Ovary (tissue), 9 donors: ENCODE measurements around the gene SFPQ. TPM values are rescaled to one million over a fixed set of nuclear protein-coding genes. Genes with fewer than 3 reads are reported as not detected.

ENCODE experiments used
- DNase-seq, 5 donors: peaks; one replicate each; pipeline ENCODE4 v3.0.0-alpha.2; 2019 to 2020
- H3K27ac ChIP-seq, 2 donors: fragments of 200-600 bp; one replicate each; pipeline versions ENCODE4 v1.5.1 to v1.8.0; 2019 to 2022
- H3K27me3 ChIP-seq: fragments of 200-600 bp; one replicate; pipeline ENCODE4 v1.8.0; 2022
- H3K36me3 ChIP-seq: fragments of 200-600 bp; sonication (generic); one replicate; pipeline ENCODE4 v1.5.1; 2019
- H3K4me1 ChIP-seq: one replicate; pipeline ENCODE4 v1.8.1; 2013; ENCODE audit warnings: mild to moderate bottlenecking, moderate library complexity; ENCODE audit not compliant: insufficient read depth
- H3K4me3 ChIP-seq: fragments of 200-600 bp; sonication (generic); one replicate; pipeline ENCODE4 v1.5.1; 2017
- H3K9me3 ChIP-seq, 2 donors: fragments of 200-600 bp in 1 of 2; sonication (generic) in 1 of 2; one replicate each; pipeline versions ENCODE4 v1.5.1 to v1.8.1; 2013 to 2019; ENCODE audit warnings: mild to moderate bottlenecking in 1 of 2, moderate library complexity in 1 of 2
- CTCF ChIP-seq, 3 donors: fragments of 450-650 bp in 2 of 3; fragments of 200-600 bp in 1 of 3; IDR thresholded peaks; one replicate each; pipeline versions ENCODE4 v1.5.1 to v1.8.0; 2016 to 2022; ENCODE audit warnings: antibody characterized with exemption in 3 of 3, mild to moderate bottlenecking in 1 of 3
- EP300 ChIP-seq: sonication (generic); formaldehyde crosslinking; IDR thresholded peaks from one replicate; pipeline ENCODE4 v1.6.1; 2017; ENCODE audit warnings: antibody characterized with exemption
- POLR2A ChIP-seq: fragments of 450-650 bp; IDR thresholded peaks from one replicate; pipeline ENCODE4 v1.6.1; 2017; ENCODE audit warnings: antibody characterized with exemption, mild to moderate bottlenecking, moderate library complexity
- WGBS, 3 donors: extraction: QIAGEN DNeasy Blood & Tissue Kit in 1 of 3; methylation state at CpG; one replicate each; pipeline versions ENCODE4 v1.1.5 to v1.1.7; 2013 to 2017; 5-methylcytosine and 5-hydroxymethylcytosine counted together
- intact Hi-C, 4 donors: fragments of 100-400 bp; cut with DNase I; formaldehyde crosslinking; loops; one replicate each; pipeline versions ENCODE4 v1.11.0 to v1.15.1; 2022 to 2023
- polyA plus RNA-seq, 2 donors: library from polyadenylated mRNA; stranded (reverse); fragments of 200-250 nt in 1 of 2; fragments of 350-450 nt in 1 of 2; fragmentation: Illumina TruSeq in 1 of 2; extraction: RNeasy Lipid Tissue Mini Kit (QIAGEN cat#74804) in 1 of 2; gene quantifications; one replicate each; pipeline ENCODE4 v1.2.3, GENCODE V29; 2013 to 2014
- total RNA-seq, 7 donors: library from RNA; depleted of rRNA in 2 of 7; stranded (reverse); fragments of >200 nt in 2 of 7; fragmentation: NEBNext Ultra II Directional in 3 of 7; extraction: Animal tissue kit (Norgen Biotek cat#: 25700) in 3 of 7; gene quantifications; one replicate each; pipeline versions ENCODE4 v1.1.0 to v1.2.4, GENCODE V29; 2016 to 2023
- donor health status: DM: no; HTN: no; CAD: no; lungs with moderate emphysema.
- donor health status: DM: no; HTN: no; CAD: no.
- donor health status: Bipolar disorder and iron deficiency.
- donor health status: DM: yes; HTN: yes; CAD: no.
- donor health status: DM: no; HTN: no; CAD: no.
- donor health status: DM: yes; HTN: yes; CAD: no.

SFPQ gene
- total and polyA plus RNA-seq, 9 donors, result 205 to 295 (median 270) TPM

GRCh38 chr1:35184495-35185199 is 8.3 kb downstream of the SFPQ start:
- H3K36me3 ChIP-seq, result no peaks in the 10 kb centered on the region
- 72 to 77% (median 76%) methylated on average over 12 of the region's 12 CpGs for WGBS, 3 donors

GRCh38 chr1:35181790-35182455 is 11.0 kb downstream of the SFPQ start:
- no peak for DNase-seq
- intact Hi-C loops, result no loop called here
- no peaks in the 10 kb centered on the region for H3K27me3 ChIP-seq
- TF ChIP-seq EP300 (no peak), POLR2A (no peak), CTCF (IDR thresholded peaks at IDR 0.05) (no peak)
- H3K36me3 ChIP-seq, result no peaks in the 10 kb centered on the region
- peaks cover 2% of the 10 kb centered on the region for H3K4me1 ChIP-seq
- 37 to 46% (median 37%) methylated on average over 4 of the region's 4 CpGs for WGBS, 3 donors
- no peak overlapping the region for H3K4me3 ChIP-seq
- no peaks in the 10 kb centered on the region for H3K9me3 ChIP-seq
- no peak overlapping the region for H3K27ac ChIP-seq

More at GRCh38 chr1:35184495-35185199, 8.3 kb downstream of the SFPQ start:
- intact Hi-C loops, result no loop called here
- DNase-seq, result no peak
- H3K27ac ChIP-seq, result no peak overlapping the region
- TF ChIP-seq EP300 (no peak), CTCF (IDR thresholded peaks at IDR 0.05) (no peak), POLR2A (no peak)
- H3K4me3 ChIP-seq, result no peak overlapping the region
- H3K9me3 ChIP-seq, result no peaks in the 10 kb centered on the region
- H3K27me3 ChIP-seq, result no peaks in the 10 kb centered on the region
- H3K4me1 ChIP-seq, result peaks cover 4% of the 10 kb centered on the region

GRCh38 chr1:35180776-35181374 is 12.1 kb downstream of the SFPQ start:
- H3K4me3 ChIP-seq, result no peak overlapping the region
- DNase-seq, result no peak
- no peak for TF ChIP-seq POLR2A
- no peaks in the 10 kb centered on the region for H3K27me3 ChIP-seq
- no peaks in the 10 kb centered on the region for H3K4me1 ChIP-seq
- H3K36me3 ChIP-seq, result no peaks in the 10 kb centered on the region
- WGBS, 3 donors, result 80 to 87% (median 84%) methylated on average over 7 of the region's 7 CpGs
- H3K27ac ChIP-seq, result no peak overlapping the region
- H3K9me3 ChIP-seq, result no peaks in the 10 kb centered on the region
- intact Hi-C loops, result no loop called here

- no peaks in the 10 kb centered on the region for H3K36me3 ChIP-seq
- WGBS, 3 donors, result 23 to 48% (median 38%) methylated on average over 1 of the region's 1 CpG
- H3K27me3 ChIP-seq, result no peaks in the 10 kb centered on the region
- intact Hi-C loops, result no loop called here
- no peaks in the 10 kb centered on the region for H3K9me3 ChIP-seq
- no peak for TF ChIP-seq POLR2A
- no peak for TF ChIP-seq EP300
- TF ChIP-seq CTCF (IDR thresholded peaks at IDR 0.05), result no peak
- H3K4me3 ChIP-seq, result no peak overlapping the region
- DNase-seq, result no peak
- no peaks in the 10 kb centered on the region for H3K4me1 ChIP-seq
- no peak overlapping the region for H3K27ac ChIP-seq
Measured at GRCh38 chr1:35179908-35180307, 13.0 kb downstream of the SFPQ start.
